ENCODE results near the gene FBXL7. TPM values are rescaled to one million over a fixed set of nuclear protein-coding genes. Genes with fewer than 3 reads are reported as not detected.

FBXL7 gene
- total and polyA plus RNA-seq, 4 experiments from 2014 or later: not detected

DNA sequence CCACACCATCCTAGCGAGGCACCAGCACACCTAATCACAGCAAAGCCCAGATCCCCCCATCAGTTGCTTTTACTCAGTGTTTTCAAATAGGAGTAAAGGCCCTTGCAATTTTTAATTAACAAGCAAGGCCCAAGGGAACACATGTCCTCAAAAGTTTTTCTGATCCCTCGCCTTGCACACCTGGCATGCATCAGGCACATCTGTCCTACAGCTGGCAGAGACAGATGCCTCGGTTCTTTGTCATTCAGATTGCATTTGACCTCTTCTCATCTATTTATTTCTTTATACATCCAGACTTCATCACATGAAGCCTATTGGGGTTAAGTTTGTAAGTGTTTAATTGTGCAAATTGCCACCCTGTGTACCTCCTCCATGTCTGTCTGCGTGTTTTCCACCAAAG is 438.2 kb downstream of the FBXL7 start:
- Mint-ChIP-seq H3K4me3 (no peak overlapping the region), H3K27me3 (no peaks in the 10 kb centered on the region), H3K4me1 (no peaks in the 10 kb centered on the region), H3K9me3 (peaks cover 0 to 13% (median 5%) of the 10 kb centered on the region in 8 donors), H3K36me3 (no peaks in the 10 kb centered on the region), H3K27ac (no peak overlapping the region)
- no peaks in the 10 kb centered on the region for H3K27me3 ChIP-seq (ENCODE audit: insufficient read depth, low read length)
- H3K4me3 ChIP-seq (ENCODE audit: low read length in 2 of 2): no peak overlapping the region
- ChIA-PET POLR2A (ENCODE audit: partially characterized antibody) (no interaction called here), CTCF (ENCODE audit: partially characterized antibody) (no interaction called here)
- no peak for DNase-seq
- H3K4me1 ChIP-seq (ENCODE audit: insufficient read depth, low read length): no peaks in the 10 kb centered on the region
- no peak overlapping the region for H3K27ac ChIP-seq (ENCODE audit: low read depth, low read length)
- no peaks in the 10 kb centered on the region for H3K36me3 ChIP-seq (ENCODE audit: insufficient read depth, low read length)
- intact Hi-C loops (cut with micrococcal nuclease): no loop called here
- no peaks in the 10 kb centered on the region for H3K9me3 ChIP-seq (ENCODE audit: control insufficient read depth in 1 of 2, low read length in 2 of 2)

GRCh38 chr5:15938961-15939360 is 439.0 kb downstream of the FBXL7 start:
- intact Hi-C loops (cut with micrococcal nuclease): no loop called here
- ChIA-PET POLR2A (ENCODE audit: partially characterized antibody) (no interaction called here), CTCF (ENCODE audit: partially characterized antibody) (no interaction called here)
- Histone ChIP-seq H3K4me1 (ENCODE audit: insufficient read depth, low read length) (no peaks in the 10 kb centered on the region), H3K27me3 (ENCODE audit: insufficient read depth, low read length) (no peaks in the 10 kb centered on the region), H3K36me3 (ENCODE audit: insufficient read depth, low read length) (no peaks in the 10 kb centered on the region), H3K9me3 (ENCODE audit: control insufficient read depth in 1 of 2, low read length in 2 of 2) (no peaks in the 10 kb centered on the region), H3K27ac (ENCODE audit: low read depth, low read length) (no peak overlapping the region), H3K4me3 (ENCODE audit: low read length in 2 of 2) (no peak overlapping the region)
- Mint-ChIP-seq H3K27ac (no peak overlapping the region), H3K4me3 (no peak overlapping the region), H3K36me3 (no peaks in the 10 kb centered on the region), H3K4me1 (no peaks in the 10 kb centered on the region), H3K27me3 (no peaks in the 10 kb centered on the region), H3K9me3 (peaks cover 0 to 14% (median 5%) of the 10 kb centered on the region in 8 donors)
- no peak for DNase-seq

- ChIA-PET POLR2A (ENCODE audit: partially characterized antibody) (no interaction called here), CTCF (ENCODE audit: partially characterized antibody) (no interaction called here)
- no peaks in the 10 kb centered on the region for H3K4me1 ChIP-seq (ENCODE audit: insufficient read depth, low read length)
- H3K27me3 ChIP-seq (ENCODE audit: insufficient read depth, low read length): no peaks in the 10 kb centered on the region
- no peaks in the 10 kb centered on the region for H3K36me3 ChIP-seq (ENCODE audit: insufficient read depth, low read length)
- H3K4me3 ChIP-seq (ENCODE audit: low read length in 2 of 2): no peak overlapping the region
- Mint-ChIP-seq H3K27ac (no peak overlapping the region), H3K36me3 (no peaks in the 10 kb centered on the region), H3K4me3 (no peak overlapping the region), H3K4me1 (no peaks in the 10 kb centered on the region), H3K9me3 (peaks cover 0 to 17% (median 6%) of the 10 kb centered on the region in 8 donors), H3K27me3 (no peaks in the 10 kb centered on the region)
- no peaks in the 10 kb centered on the region for H3K9me3 ChIP-seq (ENCODE audit: control insufficient read depth in 1 of 2, low read length in 2 of 2)
- no peak for DNase-seq
- no peak overlapping the region for H3K27ac ChIP-seq (ENCODE audit: low read depth, low read length)
- intact Hi-C loops (cut with micrococcal nuclease): no loop called here
Observed at GRCh38 chr5:15940905-15941304, 440.9 kb downstream of the FBXL7 start.

- no peaks in the 10 kb centered on the region for H3K36me3 Mint-ChIP-seq
- DNase-seq: no peak
- H3K9me3 Mint-ChIP-seq: peaks cover 0 to 14% (median 5%) of the 10 kb centered on the region in 8 donors
- no peaks in the 10 kb centered on the region for H3K4me1 Mint-ChIP-seq
- H3K27ac Mint-ChIP-seq: no peak overlapping the region
- Histone ChIP-seq H3K27ac (ENCODE audit: low read depth, low read length) (no peak overlapping the region), H3K27me3 (ENCODE audit: insufficient read depth, low read length) (no peaks in the 10 kb centered on the region), H3K4me1 (ENCODE audit: insufficient read depth, low read length) (no peaks in the 10 kb centered on the region), H3K9me3 (ENCODE audit: control insufficient read depth in 1 of 2, low read length in 2 of 2) (no peaks in the 10 kb centered on the region), H3K4me3 (ENCODE audit: low read length in 2 of 2) (no peak overlapping the region), H3K36me3 (ENCODE audit: insufficient read depth, low read length) (no peaks in the 10 kb centered on the region)
- POLR2A ChIA-PET (ENCODE audit: partially characterized antibody): no interaction called here
- H3K4me3 Mint-ChIP-seq: no peak overlapping the region
- no peaks in the 10 kb centered on the region for H3K27me3 Mint-ChIP-seq
- CTCF ChIA-PET (ENCODE audit: partially characterized antibody): no interaction called here
- intact Hi-C loops (cut with micrococcal nuclease): no loop called here
Observed at GRCh38 chr5:15943487-15943886, 443.5 kb downstream of the FBXL7 start.

DNA sequence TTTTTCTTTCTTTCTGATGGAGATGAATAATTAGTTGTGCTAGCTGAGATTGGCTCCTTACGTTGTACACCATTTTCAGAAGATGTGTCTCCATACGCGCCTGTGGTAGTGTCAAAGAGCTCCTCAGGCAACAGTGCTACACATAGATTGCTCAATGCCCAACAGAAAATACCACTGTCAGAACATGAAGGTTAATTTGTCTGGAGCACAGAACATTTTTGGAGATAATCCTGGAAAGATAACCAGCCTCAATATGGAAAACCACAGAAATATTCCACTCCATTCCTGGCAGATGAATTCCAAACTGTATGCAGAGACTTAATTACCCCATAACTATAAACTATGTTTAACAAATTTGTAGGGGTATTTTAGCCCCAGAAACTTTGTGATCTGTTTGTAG is 446.0 kb downstream of the FBXL7 start:
- DNase-seq: no peak
- Mint-ChIP-seq H3K4me3 (no peak overlapping the region), H3K4me1 (no peaks in the 10 kb centered on the region), H3K36me3 (no peaks in the 10 kb centered on the region), H3K27me3 (no peaks in the 10 kb centered on the region), H3K27ac (no peak overlapping the region), H3K9me3 (peaks cover 0 to 15% (median 4%) of the 10 kb centered on the region in 8 donors)
- POLR2A ChIA-PET (ENCODE audit: partially characterized antibody): no interaction called here
- Histone ChIP-seq H3K4me3 (ENCODE audit: low read length in 2 of 2) (no peak overlapping the region), H3K36me3 (ENCODE audit: insufficient read depth, low read length) (no peaks in the 10 kb centered on the region), H3K27me3 (ENCODE audit: insufficient read depth, low read length) (no peaks in the 10 kb centered on the region), H3K4me1 (ENCODE audit: insufficient read depth, low read length) (no peaks in the 10 kb centered on the region), H3K9me3 (ENCODE audit: control insufficient read depth in 1 of 2, low read length in 2 of 2) (peaks cover 0 to 3% of the 10 kb centered on the region in 2 donors), H3K27ac (ENCODE audit: low read depth, low read length) (no peak overlapping the region)
- CTCF ChIA-PET (ENCODE audit: partially characterized antibody): no interaction called here
- intact Hi-C loops (cut with micrococcal nuclease): no loop called here

- peaks cover 0 to 3% of the 10 kb centered on the region in 2 donors for H3K9me3 ChIP-seq (ENCODE audit: control insufficient read depth in 1 of 2, low read length in 2 of 2)
- Mint-ChIP-seq H3K4me1 (no peaks in the 10 kb centered on the region), H3K9me3 (peaks cover 0 to 15% (median 5%) of the 10 kb centered on the region in 8 donors), H3K36me3 (no peaks in the 10 kb centered on the region), H3K27me3 (no peaks in the 10 kb centered on the region), H3K4me3 (no peak overlapping the region), H3K27ac (no peak overlapping the region)
- H3K4me1 ChIP-seq (ENCODE audit: insufficient read depth, low read length): no peaks in the 10 kb centered on the region
- no peak overlapping the region for H3K27ac ChIP-seq (ENCODE audit: low read depth, low read length)
- no peaks in the 10 kb centered on the region for H3K27me3 ChIP-seq (ENCODE audit: insufficient read depth, low read length)
- POLR2A ChIA-PET (ENCODE audit: partially characterized antibody): no interaction called here
- DNase-seq: no peak
- intact Hi-C loops (cut with micrococcal nuclease): no loop called here
- H3K4me3 ChIP-seq (ENCODE audit: low read length in 2 of 2): no peak overlapping the region
- no peaks in the 10 kb centered on the region for H3K36me3 ChIP-seq (ENCODE audit: insufficient read depth, low read length)
- CTCF ChIA-PET (ENCODE audit: partially characterized antibody): no interaction called here
Observed at GRCh38 chr5:15948190-15948589, 448.2 kb downstream of the FBXL7 start.

DNA sequence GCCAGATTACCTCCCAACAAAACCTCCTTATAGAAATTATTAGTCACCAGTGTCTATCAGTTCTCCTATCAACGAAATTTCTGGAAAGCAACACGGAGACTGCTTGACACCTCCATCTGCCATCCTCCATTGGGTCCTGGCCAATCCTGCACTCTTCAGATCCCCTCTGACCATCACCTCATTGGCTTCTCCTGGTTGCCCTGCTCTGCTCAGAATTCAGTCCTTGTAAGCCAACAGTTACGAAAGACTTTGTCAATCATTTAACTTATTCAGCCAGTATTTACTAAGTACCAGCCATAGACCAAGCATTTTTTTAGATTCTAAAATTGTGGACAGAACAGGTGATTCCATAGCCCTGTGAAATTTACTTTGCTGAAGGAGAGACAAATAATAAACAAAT is 451.1 kb downstream of the FBXL7 start:
- Histone ChIP-seq H3K9me3 (ENCODE audit: control insufficient read depth in 1 of 2, low read length in 2 of 2) (peaks cover 0 to 3% of the 10 kb centered on the region in 2 donors), H3K4me3 (ENCODE audit: low read length in 2 of 2) (no peak overlapping the region), H3K27me3 (ENCODE audit: insufficient read depth, low read length) (no peaks in the 10 kb centered on the region), H3K36me3 (ENCODE audit: insufficient read depth, low read length) (no peaks in the 10 kb centered on the region), H3K4me1 (ENCODE audit: insufficient read depth, low read length) (no peaks in the 10 kb centered on the region), H3K27ac (ENCODE audit: low read depth, low read length) (no peak overlapping the region)
- intact Hi-C loops (cut with micrococcal nuclease): no loop called here
- CTCF ChIA-PET (ENCODE audit: partially characterized antibody): no interaction called here
- Mint-ChIP-seq H3K27ac (no peak overlapping the region), H3K36me3 (no peaks in the 10 kb centered on the region), H3K27me3 (no peaks in the 10 kb centered on the region), H3K4me3 (no peak overlapping the region), H3K9me3 (peaks cover 0 to 11% (median 4%) of the 10 kb centered on the region in 8 donors), H3K4me1 (no peaks in the 10 kb centered on the region)
- POLR2A ChIA-PET (ENCODE audit: partially characterized antibody): no interaction called here
- no peak for DNase-seq

DNA sequence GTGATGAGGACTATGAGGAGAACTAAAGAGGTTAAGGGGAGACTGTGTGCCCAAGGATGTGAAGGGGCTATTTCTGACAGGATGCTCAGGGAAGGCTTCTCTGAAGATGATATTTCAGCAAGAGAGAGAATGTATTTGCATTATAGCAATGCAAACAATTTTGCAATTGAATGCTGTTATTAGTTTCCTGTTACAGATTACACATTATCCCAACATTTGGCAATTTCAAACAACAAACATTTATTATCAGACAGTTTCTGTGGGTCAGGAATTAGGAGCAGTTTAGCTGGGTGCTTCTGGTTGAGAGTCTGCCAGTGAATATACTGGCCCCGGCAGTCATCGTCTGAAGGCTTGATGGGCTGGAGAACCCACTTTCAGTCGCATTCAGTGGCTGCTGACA is 451.6 kb downstream of the FBXL7 start:
- Mint-ChIP-seq H3K9me3 (peaks cover 0 to 11% (median 4%) of the 10 kb centered on the region in 8 donors), H3K27ac (no peak overlapping the region), H3K36me3 (no peaks in the 10 kb centered on the region), H3K4me1 (no peaks in the 10 kb centered on the region), H3K27me3 (no peaks in the 10 kb centered on the region), H3K4me3 (no peak overlapping the region)
- H3K4me3 ChIP-seq (ENCODE audit: low read length in 2 of 2): no peak overlapping the region
- no peaks in the 10 kb centered on the region for H3K36me3 ChIP-seq (ENCODE audit: insufficient read depth, low read length)
- H3K27me3 ChIP-seq (ENCODE audit: insufficient read depth, low read length): no peaks in the 10 kb centered on the region
- H3K27ac ChIP-seq (ENCODE audit: low read depth, low read length): no peak overlapping the region
- H3K9me3 ChIP-seq (ENCODE audit: control insufficient read depth in 1 of 2, low read length in 2 of 2): peaks cover 0 to 3% of the 10 kb centered on the region in 2 donors
- DNase-seq: no peak
- no peaks in the 10 kb centered on the region for H3K4me1 ChIP-seq (ENCODE audit: insufficient read depth, low read length)
- CTCF ChIA-PET (ENCODE audit: partially characterized antibody): no interaction called here
- intact Hi-C loops (cut with micrococcal nuclease): no loop called here
- POLR2A ChIA-PET (ENCODE audit: partially characterized antibody): no interaction called here
